KOPT-K1 (cell line): ENCODE results near the gene CLEC2D.
"Not testable (repeated sequence)": the region's sequence is repeated elsewhere in the genome, so short reads cannot be mapped to it uniquely, and the experiment has no call there.

Source experiments
- H3K27ac ChIP-seq: fragments of 200-600 bp; sonication (generic); 2 replicates; pipeline ENCODE4 v1.5.1; 2016; ENCODE audit warnings: antibody characterized with exemption, mild to moderate bottlenecking, low read depth, low read length; ENCODE audit not compliant: poor library complexity, severe bottlenecking
- H3K36me3 ChIP-seq: fragments of 200-600 bp; sonication (generic); 2 replicates; pipeline ENCODE4 v1.5.1; 2017; ENCODE audit warnings: antibody characterized with exemption, mild to moderate bottlenecking, low read length, moderate library complexity; ENCODE audit not compliant: insufficient read depth
- H3K9me3 ChIP-seq: fragments of 200-600 bp; sonication (generic); 2 replicates; pipeline ENCODE4 v1.5.1; 2017; ENCODE audit warnings: antibody characterized with exemption, low read length, mild to moderate bottlenecking; ENCODE audit not compliant: insufficient read depth, poor library complexity, severe bottlenecking

CLEC2D gene

DNA sequence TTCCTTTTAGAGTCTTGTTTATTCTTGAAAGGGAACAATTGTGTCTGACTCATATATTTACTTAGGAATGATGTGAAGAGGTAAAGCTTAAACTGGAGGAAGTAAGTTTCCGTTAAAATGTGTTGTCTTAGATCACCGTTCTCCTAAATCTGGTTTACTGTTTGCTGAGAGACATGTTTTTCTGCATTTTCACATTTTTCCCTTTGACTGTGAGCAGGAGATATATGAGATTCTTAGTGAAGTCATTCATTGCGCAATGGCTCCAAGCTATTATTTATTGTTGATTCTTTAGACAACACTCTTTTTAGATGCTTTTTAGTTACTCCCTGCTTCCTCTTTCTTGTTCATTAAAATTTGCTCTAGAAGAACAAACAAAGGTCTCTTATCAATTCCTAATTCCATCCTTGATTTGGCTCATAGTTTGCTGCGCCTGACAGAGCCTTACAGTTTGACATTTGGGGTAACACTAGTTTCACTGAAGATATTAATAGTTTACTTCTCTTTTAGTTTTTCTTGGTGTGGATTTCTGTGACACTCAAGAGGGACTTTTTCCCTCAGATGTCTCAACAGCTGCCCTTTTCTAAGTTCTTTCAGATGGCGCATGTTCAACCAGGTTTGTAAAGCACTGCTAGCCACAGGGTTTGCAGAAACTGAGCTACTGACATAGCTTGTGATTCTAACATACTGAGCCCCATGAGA lies 52.0 kb downstream of the CLEC2D start:
- Histone ChIP-seq H3K9me3 (no peaks in the 10 kb centered on the region), H3K27ac (no peak overlapping the region), H3K36me3 (no peaks in the 10 kb centered on the region)

DNA sequence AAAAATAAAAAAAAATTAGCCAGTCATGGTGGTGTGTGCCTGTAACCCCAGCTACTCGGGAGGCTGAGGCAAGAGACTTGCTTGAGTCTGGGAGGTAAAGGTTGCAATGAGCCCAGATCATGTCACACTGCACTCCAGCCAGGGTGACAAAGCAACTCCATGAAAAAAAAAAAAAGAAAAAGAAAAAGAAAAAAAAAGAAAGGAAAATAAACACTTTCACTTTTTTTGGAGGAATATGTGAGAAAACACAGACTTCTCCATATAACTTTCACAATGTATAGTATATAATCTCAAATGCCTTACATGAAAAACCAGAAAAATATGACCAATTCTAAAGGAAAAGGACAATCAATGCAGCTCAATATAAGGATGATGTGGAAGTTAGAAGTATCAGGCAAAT lies 54.5 kb downstream of the CLEC2D start:
- H3K36me3 ChIP-seq, result no peaks in the 10 kb centered on the region
- H3K9me3 ChIP-seq, result no peaks in the 10 kb centered on the region
- no peak overlapping the region for H3K27ac ChIP-seq

DNA sequence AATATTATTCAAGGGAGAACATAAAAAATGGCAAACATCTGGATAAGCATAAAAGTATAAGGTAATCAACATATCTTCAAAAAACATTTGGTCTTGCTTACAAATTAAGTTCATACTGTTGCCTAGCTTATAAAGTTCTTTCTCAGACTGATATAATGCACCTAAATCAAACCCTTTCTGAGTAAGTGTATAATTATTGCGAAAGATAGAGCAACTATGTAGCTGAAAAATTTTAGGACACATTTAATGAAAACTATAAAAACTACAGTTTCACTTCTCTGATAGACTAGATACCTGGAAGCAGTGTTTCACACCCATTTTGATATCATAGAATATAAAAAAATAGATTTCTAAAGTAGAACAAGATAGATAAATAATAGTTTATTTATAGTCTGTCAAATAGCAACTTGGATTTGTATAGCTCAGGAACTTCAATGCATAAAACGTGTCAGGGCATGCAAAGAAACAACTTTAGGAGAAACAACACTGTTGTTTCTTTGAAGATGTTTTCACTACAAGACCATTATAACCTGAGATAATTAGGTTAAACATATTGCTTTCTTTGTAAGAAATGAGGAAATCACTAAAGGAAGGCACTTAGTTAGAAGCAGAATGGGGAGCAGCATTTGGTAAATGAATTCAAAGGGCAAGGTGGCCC lies 55.8 kb downstream of the CLEC2D start:
- Histone ChIP-seq H3K9me3 (no peaks in the 10 kb centered on the region), H3K36me3 (no peaks in the 10 kb centered on the region)

DNA sequence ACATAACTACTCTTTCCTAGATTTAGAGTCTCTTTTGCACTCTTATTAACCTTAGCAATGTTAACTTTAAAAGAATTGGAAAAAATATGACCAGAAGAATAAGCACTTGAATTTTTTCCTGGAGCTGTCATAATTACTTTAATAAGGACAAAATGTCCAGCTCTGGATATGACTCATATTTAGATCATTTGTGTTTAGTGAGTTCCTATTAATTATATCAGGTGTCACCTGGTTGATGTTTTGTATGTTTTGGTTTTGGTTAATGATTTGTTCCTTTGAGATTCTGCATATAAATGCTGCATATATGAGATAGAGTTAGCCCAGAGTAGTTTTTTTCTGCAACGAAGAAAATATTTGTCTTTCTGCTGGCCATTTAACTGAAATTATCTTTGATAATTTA lies 58.3 kb downstream of the CLEC2D start:
- Histone ChIP-seq H3K27ac (no peak overlapping the region), H3K9me3 (no peaks in the 10 kb centered on the region), H3K36me3 (no peaks in the 10 kb centered on the region)

More for the DNA sequence above, 55.8 kb downstream of the CLEC2D start:
- H3K27ac ChIP-seq, result no peak overlapping the region

DNA sequence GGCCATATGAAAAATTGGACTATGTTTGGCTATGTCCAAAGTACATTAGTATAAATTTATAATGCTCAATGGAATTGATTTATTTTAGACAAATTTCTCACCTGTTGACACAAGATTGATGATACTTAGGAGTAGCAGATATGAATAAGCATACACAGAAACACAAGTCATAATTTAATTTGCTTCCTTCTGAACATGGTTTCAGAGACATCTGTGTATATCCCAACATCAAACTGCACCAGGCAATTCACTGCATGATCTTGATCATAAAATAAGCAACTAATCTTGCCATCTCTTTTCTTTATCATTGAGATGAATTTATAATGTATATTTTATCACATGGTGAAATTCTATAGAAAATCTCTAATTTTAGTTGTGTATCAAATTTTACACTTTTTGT lies 59.6 kb downstream of the CLEC2D start:
- no peak overlapping the region for H3K27ac ChIP-seq
- no peaks in the 10 kb centered on the region for H3K36me3 ChIP-seq
- H3K9me3 ChIP-seq, result no peaks in the 10 kb centered on the region

DNA sequence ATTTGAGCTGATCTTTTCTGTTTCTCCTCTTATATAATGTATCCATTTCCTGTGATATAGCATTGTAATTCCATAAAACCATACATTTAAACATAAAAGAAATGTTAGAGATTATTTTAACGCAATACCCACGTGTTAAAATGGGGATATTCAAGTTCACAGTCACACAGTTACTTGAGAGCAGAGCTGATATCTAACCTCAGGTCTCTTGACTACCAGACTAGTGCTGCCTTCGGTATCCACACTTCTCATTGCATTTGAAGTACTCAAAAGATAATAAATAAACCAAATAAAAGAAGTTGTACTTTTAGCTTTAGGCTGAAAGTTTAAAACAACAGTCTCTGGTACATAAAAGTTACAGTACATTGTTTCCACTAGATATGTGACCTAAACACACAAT lies 60.5 kb downstream of the CLEC2D start:
- Histone ChIP-seq H3K36me3 (no peaks in the 10 kb centered on the region), H3K27ac (no peak overlapping the region), H3K9me3 (no peaks in the 10 kb centered on the region)

DNA sequence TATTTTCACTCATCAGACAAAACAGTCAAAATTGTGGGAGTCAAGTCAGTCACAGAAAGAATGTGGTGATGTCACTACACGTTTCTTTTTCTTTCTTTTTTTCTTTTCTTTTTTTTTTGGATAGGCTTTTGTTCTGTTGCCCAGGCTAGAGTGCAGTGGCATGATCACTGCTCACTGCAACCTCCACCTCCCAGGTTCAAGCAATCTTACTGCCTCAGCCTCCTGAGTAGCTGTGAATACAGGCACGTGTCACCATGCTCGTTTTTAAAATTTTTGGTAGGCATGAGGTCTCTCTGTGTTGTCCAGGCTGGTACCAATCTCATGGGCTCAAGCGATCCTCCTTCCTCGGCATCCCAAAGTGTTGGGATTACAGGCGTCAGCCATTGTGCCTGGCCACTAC lies 61.1 kb downstream of the CLEC2D start:
- no peaks in the 10 kb centered on the region for H3K36me3 ChIP-seq
- H3K9me3 ChIP-seq, result no peaks in the 10 kb centered on the region
- no peak overlapping the region for H3K27ac ChIP-seq

DNA sequence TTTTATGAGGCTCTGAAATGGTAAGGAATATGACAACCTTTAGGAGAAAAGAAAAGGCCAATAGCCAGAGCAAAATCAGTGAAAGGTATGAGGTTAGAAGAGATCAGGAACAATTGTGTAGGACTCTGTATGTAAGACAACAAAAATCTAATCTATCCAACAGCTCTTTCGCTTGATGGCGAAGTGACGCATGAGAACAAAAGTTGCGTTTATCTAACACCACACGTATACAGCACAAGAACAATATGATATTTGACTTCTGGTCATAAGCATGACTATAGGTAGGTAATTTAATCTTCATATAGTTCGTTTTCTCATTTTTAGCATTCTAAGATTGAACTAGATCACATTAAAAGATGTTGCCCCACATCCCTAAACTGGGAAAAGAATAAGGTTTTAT lies 61.9 kb downstream of the CLEC2D start:
- Histone ChIP-seq H3K36me3 (no peaks in the 10 kb centered on the region), H3K9me3 (no peaks in the 10 kb centered on the region), H3K27ac (no peak overlapping the region)

DNA sequence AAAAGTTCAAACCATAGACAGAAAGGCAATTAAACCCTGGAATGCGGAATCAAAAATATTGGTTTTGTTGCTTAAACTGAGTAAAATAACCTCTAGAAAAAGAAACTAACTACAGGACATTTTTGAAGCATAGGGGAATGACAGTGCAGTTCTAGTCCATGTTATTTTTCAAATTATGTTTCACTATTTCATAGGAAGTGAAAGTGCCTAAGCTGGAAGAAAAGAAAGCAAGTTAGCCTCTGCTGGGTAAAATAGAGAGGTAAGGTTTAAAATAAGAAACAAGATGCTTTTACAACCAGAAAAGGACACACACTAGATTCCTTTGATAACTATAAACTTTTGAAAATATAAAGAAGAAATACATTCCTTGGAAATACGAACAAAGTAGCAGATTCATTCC lies 62.3 kb downstream of the CLEC2D start:
- no peak overlapping the region for H3K27ac ChIP-seq
- H3K36me3 ChIP-seq, result no peaks in the 10 kb centered on the region
- H3K9me3 ChIP-seq, result no peaks in the 10 kb centered on the region

DNA sequence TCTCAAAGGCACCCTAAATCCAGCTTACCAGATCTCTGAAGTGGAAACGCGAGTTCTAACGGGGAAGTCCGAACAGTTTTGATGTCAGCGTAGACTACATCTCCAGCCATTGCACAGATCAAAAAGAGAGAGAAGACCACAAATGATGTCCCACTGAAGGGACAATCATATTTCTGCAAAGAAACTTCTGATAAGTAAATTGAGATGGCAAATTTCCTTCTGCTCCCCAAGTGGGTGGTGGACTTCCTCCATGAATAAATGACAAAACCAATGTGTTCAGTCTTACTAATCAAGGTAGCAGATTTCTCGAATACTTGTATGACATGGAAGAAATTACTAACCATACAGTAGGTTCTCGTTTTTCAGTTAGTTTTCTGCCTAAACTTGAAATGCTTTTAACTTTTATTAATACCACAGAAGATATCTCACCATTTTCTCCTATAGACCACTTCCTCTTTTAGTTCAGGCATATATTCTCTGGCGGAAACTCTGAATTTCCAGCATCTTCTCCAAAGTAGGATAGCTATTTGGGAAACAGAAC lies 63.5 kb downstream of the CLEC2D start, which contains the start of gene CLECL1:
Gene CLECL1, minus strand, starts transcription at position 177 of the 541 bp plus-strand sequence.
- no peak within 1 kb of the TSS for H3K27ac ChIP-seq
- no peaks in the 10 kb centered on the region for H3K9me3 ChIP-seq
- no peaks in the 10 kb centered on the region for H3K36me3 ChIP-seq

DNA sequence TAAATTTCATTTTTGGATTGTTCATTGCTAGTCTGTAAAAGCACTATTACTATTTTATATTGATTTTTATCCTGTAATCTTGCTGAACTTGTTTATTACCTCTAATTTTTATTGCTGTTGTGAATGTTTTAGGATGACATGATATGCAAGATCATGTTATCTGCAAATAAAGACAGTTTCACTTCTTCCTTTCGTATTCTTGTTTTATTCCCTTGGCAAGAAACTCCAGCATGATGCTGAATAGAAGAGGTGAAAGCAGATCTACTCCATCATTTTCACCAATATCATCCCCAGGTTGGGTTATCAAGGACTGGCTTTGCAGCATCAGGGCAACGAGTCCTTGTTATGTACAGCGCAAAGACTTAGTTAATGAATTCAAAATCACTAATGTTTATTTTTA lies 66.1 kb downstream of the CLEC2D start:
- Histone ChIP-seq H3K9me3 (no peaks in the 10 kb centered on the region), H3K36me3 (no peaks in the 10 kb centered on the region), H3K27ac (no peak overlapping the region)

DNA sequence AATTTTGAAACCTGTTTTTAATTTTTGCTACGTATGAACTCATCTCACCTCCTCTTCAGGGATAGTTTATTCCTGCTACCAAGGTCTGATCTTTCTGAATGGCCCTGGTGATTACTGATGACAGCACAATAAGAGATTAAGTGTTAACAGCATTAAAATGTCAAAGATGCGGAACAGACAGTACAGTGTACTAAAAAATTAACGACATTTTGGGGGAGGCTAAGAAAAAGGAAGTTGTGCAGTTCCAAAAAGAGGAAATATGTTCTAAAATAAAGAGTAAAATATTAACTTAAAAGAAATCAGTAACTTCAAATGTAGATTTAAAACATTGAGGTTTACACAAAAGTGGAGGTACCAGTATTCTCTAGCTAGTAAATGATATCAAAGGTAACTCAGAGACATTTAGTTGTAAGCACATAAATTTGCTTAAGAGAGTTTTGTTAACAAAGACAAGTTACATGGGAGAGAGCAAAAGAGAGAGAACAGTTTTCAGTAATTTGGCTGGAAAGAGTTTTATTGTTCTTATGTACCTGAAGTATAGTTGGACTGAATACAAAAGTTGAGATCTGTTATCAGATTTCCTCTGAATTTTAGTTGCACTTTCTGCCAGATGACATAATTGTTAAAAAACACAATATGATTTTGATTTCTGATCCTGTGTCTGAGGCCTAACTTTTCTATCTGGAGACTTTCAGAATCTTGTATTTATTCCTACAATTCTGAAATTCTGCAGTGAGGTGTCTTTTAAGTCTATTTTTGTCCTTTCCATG lies 67.6 kb downstream of the CLEC2D start:
- H3K9me3 ChIP-seq, result no peaks in the 10 kb centered on the region
- peak overlapping the region; percentile 18 for H3K27ac ChIP-seq
- H3K36me3 ChIP-seq, result no peaks in the 10 kb centered on the region

DNA sequence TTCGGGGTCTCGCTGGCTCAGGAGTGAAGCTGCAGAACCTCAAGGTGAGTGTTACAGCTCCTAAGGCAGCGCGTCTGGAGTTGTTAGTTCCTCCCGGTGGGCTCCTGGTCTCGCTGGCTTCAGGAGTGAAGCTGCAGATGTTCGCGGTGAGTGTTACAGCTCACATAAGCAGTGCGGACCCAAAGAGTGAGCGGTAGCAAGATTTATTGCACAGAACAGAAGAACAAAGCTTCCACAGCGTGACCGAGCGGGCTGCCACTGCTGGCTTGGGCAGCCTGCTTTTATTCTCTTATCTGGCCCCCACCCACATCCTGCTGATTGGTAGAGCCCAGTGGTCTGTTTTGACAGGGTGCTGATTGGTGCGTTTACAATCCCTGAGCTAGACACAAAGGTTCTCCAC lies 69.4 kb downstream of the CLEC2D start:
- H3K27ac ChIP-seq, H3K9me3 ChIP-seq, H3K36me3 ChIP-seq: not testable (repeated sequence)

DNA sequence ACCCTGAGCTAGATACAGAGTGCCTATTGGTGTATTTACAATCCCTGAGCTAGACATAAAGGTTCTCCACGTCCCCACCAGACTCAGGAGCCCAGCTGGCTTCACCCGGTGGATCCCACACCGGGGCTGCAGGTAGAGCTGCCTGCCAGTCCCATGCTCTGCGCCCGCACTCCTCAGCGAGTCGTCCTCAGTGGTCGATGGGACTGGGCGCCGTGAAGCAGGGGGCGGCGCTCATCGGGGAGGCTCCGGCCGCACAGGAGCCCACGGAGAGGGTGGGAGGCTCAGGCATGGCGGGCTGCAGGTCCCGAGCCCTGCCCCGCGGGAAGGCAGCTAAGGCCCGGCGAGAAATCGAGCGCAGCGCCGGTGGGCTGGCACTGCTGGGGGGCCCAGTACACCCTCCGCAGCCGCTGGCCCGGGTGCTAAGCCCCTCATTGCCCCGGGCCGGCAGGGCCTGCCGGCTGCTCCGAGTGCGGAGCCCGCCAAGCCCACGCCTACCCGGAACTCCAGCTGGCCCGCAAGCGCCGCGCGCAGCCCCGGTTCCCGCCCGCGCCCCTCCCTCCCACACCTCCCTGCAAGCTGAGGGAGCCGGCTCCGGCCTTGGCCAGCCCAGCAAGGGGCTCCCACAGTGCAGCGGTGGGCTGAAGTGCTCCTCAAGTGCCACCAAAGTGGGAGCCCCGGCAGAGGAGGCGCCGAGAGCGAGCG lies 70.0 kb downstream of the CLEC2D start:
- H3K36me3 ChIP-seq, H3K27ac ChIP-seq, H3K9me3 ChIP-seq: not testable (repeated sequence)
